ENCODE results near the gene SLC2A10. TPM values are rescaled to one million over a fixed set of nuclear protein-coding genes. Genes with fewer than 3 reads are reported as not detected.

The SLC2A10 gene
- total RNA-seq, 1 experiment from 2014 or later: 0.05 TPM

DNA sequence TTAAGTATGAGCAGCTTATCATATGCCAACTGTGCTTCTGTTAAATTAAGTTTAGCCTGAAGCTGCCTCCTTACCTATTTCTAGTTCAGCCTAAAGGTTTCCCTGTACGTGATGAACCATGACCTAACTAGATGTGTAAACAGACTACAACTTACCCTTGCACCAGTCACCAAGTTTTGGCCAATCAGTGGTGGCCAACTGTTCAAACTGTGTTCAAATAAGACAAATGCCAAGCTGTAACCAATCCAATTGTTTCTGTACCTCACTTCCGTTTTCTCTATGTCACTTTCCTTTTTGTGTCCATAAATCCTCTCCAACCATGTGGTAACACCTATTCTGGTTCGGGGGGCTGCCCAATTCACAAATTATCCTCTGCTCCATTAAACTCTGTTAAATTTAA lies 6.0 kb upstream of the SLC2A10 start:
- no peaks in the 10 kb centered on the region for H4K20me1 ChIP-seq (ENCODE audit: insufficient read depth)
- no peaks in the 10 kb centered on the region for H3K27me3 ChIP-seq (ENCODE audit: insufficient read depth, low read length)
- ATAC-seq (no peak), DNase-seq (ENCODE audit: low read depth, low spot score) (no peak)
- H3K9me3 ChIP-seq (ENCODE audit: control insufficient read depth in 1 of 2, insufficient read depth in 1 of 2, low read depth in 1 of 2, low read length in 2 of 2): no peaks in the 10 kb centered on the region; a peak in 1 of 4 replicates
- no TSS peak for BruUV-seq (replicated peaks)
- CTCF ChIA-PET: no interaction called here
- peaks cover 5 to 16% of the 10 kb centered on the region in 2 experiments; a peak in 3 of 4 replicates for H3K4me1 ChIP-seq (ENCODE audit: control insufficient read depth in 1 of 2, insufficient read depth in 2 of 2, low read length in 2 of 2)
- H3K4me3 ChIP-seq (replicated peaks in 1 of 2; ENCODE audit: low read depth in 1 of 2, low read length in 2 of 2): no peak overlapping the region
- peak overlapping the region; percentile 56 for H2AFZ ChIP-seq (ENCODE audit: low read depth, low read length, poor library complexity, severe bottlenecking)
- RAD21 ChIA-PET (ENCODE audit: low non-redundant PET in 1 of 2, low total read pairs in 2 of 2, uncharacterized antibody in 2 of 2, unreplicated experiment in 2 of 2): no interaction called here
- H3K4me2 ChIP-seq (ENCODE audit: low read length): no peak overlapping the region
- no peaks in the 10 kb centered on the region for H3K79me2 ChIP-seq (ENCODE audit: insufficient read depth, low read length)
- POLR2A ChIA-PET: interaction anchor here (1.2 kb wide), 1 partner anchor 8 kb away, joined by 4 read pairs; no protein-coding TSS in a partner anchor
- no peak overlapping the region for H3K27ac ChIP-seq (ENCODE audit: low read depth, low read length)
- H3K9me2 ChIP-seq (ENCODE audit: insufficient read depth): no peaks in the 10 kb centered on the region
- H3K9ac ChIP-seq (ENCODE audit: low read length): no peak overlapping the region
- intact Hi-C loops (cut with micrococcal nuclease): no loop called here
- TF ChIP-seq, protein P1, sequence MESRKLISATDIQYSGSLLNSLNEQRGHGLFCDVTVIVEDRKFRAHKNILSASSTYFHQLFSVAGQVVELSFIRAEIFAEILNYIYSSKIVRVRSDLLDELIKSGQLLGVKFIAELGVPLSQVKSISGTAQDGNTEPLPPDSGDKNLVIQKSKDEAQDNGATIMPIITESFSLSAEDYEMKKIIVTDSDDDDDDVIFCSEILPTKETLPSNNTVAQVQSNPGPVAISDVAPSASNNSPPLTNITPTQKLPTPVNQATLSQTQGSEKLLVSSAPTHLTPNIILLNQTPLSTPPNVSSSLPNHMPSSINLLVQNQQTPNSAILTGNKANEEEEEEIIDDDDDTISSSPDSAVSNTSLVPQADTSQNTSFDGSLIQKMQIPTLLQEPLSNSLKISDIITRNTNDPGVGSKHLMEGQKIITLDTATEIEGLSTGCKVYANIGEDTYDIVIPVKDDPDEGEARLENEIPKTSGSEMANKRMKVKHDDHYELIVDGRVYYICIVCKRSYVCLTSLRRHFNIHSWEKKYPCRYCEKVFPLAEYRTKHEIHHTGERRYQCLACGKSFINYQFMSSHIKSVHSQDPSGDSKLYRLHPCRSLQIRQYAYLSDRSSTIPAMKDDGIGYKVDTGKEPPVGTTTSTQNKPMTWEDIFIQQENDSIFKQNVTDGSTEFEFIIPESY (IDR thresholded peaks at IDR 0.05; ENCODE audit: extremely low read depth, insufficient replicate concordance, low read length): no peak
- TF ChIP-seq CBX3 (IDR thresholded peaks at IDR 0.05; ENCODE audit: low read depth): no peak
- TF ChIP-seq, protein P2, sequence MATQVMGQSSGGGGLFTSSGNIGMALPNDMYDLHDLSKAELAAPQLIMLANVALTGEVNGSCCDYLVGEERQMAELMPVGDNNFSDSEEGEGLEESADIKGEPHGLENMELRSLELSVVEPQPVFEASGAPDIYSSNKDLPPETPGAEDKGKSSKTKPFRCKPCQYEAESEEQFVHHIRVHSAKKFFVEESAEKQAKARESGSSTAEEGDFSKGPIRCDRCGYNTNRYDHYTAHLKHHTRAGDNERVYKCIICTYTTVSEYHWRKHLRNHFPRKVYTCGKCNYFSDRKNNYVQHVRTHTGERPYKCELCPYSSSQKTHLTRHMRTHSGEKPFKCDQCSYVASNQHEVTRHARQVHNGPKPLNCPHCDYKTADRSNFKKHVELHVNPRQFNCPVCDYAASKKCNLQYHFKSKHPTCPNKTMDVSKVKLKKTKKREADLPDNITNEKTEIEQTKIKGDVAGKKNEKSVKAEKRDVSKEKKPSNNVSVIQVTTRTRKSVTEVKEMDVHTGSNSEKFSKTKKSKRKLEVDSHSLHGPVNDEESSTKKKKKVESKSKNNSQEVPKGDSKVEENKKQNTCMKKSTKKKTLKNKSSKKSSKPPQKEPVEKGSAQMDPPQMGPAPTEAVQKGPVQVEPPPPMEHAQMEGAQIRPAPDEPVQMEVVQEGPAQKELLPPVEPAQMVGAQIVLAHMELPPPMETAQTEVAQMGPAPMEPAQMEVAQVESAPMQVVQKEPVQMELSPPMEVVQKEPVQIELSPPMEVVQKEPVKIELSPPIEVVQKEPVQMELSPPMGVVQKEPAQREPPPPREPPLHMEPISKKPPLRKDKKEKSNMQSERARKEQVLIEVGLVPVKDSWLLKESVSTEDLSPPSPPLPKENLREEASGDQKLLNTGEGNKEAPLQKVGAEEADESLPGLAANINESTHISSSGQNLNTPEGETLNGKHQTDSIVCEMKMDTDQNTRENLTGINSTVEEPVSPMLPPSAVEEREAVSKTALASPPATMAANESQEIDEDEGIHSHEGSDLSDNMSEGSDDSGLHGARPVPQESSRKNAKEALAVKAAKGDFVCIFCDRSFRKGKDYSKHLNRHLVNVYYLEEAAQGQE (IDR thresholded peaks at IDR 0.05; ENCODE audit: low read depth): no peak
- TF ChIP-seq CEBPB (IDR thresholded peaks at IDR 0.05; ENCODE audit: low read depth): no peak
- no peak for TF ChIP-seq ZNF274 (IDR thresholded peaks at IDR 0.05; ENCODE audit: low read depth, low read length)
- no peak for TF ChIP-seq ZFX (IDR thresholded peaks at IDR 0.05)
- TF ChIP-seq EZH2phosphoT487 (IDR thresholded peaks at IDR 0.05; ENCODE audit: borderline replicate concordance): no peak
- TF ChIP-seq RAD21 (IDR thresholded peaks at IDR 0.05; ENCODE audit: low read depth): no peak
- TF ChIP-seq, protein P3, sequence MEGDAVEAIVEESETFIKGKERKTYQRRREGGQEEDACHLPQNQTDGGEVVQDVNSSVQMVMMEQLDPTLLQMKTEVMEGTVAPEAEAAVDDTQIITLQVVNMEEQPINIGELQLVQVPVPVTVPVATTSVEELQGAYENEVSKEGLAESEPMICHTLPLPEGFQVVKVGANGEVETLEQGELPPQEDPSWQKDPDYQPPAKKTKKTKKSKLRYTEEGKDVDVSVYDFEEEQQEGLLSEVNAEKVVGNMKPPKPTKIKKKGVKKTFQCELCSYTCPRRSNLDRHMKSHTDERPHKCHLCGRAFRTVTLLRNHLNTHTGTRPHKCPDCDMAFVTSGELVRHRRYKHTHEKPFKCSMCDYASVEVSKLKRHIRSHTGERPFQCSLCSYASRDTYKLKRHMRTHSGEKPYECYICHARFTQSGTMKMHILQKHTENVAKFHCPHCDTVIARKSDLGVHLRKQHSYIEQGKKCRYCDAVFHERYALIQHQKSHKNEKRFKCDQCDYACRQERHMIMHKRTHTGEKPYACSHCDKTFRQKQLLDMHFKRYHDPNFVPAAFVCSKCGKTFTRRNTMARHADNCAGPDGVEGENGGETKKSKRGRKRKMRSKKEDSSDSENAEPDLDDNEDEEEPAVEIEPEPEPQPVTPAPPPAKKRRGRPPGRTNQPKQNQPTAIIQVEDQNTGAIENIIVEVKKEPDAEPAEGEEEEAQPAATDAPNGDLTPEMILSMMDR (IDR thresholded peaks at IDR 0.05 in 2 of 3, conservative IDR thresholded peaks at IDR 0.05 in 1 of 3; ENCODE audit: borderline replicate concordance in 1 of 3, insufficient read depth in 1 of 3, low read depth in 2 of 3, low read length in 2 of 3): no peak
- no peaks in the 10 kb centered on the region for H3K36me3 ChIP-seq (ENCODE audit: control insufficient read depth in 1 of 2, insufficient read depth in 2 of 2, low read length in 2 of 2)
